GM18498 (cell line): ENCODE results near the gene CCDC197.

ENCODE experiments used
- ATAC-seq: cut with Tn5 transposase; IDR thresholded peaks from one replicate; pipeline ENCODE4 v1.9.1; 2021; ENCODE audit warnings: mild to moderate bottlenecking, moderate library complexity; ENCODE audit not compliant: unreplicated experiment

The CCDC197 gene

GRCh38 chr14:94040796-94041195 is 43.7 kb downstream of the CCDC197 start:
- no peak for ATAC-seq

DNA sequence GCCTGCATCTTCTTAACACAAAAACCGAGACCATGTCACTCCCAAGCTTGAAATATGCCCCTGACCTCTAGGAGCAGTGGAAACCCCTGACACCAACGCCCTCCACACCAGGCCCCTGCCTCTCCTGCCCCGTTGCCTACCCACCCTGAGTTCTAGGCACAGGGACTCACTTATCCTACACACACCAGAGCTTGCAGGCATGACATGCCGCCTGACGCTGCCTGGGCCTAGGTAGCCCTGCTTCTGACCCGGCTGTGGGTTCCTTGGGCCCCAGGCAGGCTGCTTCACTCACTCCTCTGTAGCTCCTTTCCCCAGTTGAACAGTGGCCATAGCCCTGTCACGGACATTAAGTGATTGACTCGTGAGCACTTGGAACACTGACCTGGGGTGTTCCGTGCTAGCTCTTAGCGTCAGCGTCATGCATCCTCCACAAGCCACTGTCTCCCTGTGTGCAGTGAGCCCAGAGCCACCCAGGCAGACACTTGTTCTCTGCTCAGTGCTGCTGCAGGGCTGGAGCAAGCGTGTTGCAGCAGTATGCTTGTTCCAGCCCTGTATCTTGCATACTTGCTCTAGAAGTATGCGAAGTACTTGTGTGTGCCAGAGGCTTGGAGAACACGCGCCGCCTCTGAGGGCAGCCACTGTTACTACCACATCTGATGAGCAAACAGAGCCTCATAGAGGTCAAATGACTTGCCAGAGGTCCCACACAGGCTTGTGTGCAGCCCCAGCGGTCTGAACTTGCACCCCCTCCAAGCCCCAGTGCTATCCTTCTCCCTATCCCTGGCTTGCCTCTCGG is 44.6 kb downstream of the CCDC197 start:
- ATAC-seq, result no peak

DNA sequence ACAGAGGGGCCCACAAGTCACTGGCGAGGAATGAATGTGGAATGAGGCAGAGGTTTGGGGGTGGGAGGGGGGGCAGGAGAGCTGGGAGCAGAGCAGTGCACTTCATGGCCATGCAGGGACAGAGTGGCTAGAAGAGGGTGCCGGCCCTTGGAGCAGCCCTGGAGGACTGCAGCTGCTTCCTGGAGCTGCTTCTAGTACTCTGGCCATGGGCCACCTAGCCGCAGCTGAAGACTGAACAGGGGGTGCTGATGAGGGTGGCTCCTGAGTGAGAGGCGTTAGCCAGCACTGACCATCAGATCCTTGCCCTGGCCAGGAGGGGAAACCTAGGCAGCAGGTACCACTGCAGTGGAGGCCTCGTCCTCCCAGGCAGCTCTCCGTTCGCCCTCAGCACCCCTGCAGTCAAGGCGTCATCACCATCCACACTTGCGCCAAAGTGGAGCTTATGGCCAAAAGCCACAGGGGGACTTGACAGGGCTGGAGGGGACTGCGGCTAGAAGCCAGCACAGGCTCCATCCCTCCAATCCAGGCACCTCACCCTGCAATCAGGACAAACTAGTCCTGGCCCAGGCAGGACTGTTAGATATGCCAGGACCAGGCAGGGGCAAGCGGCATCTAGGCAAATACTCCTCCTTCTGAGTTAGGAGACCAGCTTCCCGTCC is 45.5 kb downstream of the CCDC197 start:
- no peak for ATAC-seq

DNA sequence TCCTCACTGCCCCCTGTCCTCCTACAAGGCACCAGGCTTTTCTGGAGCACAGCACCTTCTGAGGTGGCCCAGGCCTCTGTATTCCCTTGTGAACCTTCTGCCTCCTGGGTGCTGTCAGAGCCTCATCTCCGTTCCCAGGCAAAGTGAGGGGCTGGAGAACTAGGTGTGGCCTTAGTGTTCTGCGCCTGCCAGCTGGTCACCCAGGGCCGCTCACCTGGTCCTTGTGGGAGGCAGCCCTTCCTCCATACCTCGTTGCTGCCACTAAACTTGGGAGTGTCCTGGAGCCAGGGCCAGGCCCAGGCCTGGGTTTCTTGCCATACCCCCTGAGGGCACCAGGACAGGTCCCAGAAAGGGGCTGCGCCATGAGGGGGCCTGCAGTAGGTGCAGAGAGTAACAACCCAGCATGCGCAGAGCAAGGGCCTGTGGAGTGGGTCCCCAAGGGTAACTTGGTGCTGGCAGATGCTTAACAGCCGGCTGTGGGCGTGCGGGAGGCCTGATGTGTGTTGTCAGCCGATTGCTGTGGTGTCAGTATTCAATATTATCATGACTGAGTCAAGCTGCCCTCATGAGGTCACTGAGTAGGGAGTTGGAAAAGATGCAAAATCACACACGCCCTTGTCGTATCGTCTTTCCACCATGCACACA is 46.1 kb downstream of the CCDC197 start:
- ATAC-seq, result no peak

DNA sequence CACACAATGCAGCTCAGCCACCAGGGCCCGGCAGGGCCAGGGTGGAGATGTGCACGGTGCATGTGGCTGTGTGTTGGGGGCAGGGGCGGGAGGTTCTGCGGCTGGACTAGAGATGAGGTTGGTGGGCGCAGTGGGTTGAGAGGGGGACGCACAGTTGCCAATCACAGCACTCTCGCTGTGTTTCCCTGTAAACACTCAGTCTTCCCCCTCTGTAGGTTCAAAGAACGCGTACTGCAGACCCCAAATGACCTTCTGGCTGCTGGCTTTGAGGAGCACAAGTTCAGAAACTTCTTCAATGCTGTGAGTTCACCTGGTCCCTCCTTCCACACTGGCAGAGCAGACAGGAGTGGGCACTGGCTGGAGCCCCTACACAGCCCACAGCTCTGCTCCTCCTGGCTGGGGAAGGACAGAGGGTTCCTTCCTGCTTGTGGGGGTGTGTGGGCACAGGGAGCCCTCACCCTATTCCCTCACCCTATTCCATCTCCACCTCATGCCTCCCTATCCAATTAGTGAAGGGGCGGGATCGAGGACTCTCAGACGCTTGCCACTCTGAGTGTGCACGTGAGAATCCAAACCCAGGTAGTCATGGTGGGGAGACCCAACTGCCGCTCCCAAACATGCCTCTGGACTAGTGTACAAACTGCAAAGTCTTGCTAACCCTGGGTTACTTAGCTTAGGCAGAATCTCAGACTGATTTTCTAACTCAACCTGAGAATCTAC is 46.8 kb downstream of the CCDC197 start:
- ATAC-seq, result no peak

DNA sequence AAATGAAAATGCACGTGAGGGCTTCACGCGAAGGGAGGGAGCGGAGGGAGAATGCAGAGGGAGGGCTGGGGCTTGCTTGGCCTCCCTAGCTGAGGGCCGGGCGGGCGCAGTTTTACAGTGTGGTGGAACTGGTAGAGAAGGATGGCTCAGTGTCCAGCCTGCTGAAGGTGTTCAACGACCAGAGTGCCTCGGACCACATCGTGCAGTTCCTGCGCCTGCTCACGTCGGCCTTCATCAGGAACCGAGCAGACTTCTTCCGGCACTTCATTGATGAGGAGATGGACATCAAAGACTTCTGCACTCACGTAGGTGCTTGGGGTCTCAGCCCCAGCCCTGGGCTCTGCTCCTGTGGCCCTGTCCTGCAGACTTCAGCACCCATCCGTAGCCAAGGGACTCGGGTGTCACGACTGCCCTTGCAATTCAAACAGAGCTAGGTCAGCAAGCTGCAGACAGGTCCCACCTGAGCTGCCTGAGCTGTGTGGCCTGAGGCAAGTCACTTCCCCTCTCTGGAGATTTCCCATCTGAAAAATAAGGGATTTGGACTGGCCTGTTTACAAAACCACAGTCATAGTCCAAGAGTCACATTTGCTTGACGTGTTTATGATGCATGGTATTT is 47.5 kb downstream of the CCDC197 start:
- ATAC-seq, result no peak

DNA sequence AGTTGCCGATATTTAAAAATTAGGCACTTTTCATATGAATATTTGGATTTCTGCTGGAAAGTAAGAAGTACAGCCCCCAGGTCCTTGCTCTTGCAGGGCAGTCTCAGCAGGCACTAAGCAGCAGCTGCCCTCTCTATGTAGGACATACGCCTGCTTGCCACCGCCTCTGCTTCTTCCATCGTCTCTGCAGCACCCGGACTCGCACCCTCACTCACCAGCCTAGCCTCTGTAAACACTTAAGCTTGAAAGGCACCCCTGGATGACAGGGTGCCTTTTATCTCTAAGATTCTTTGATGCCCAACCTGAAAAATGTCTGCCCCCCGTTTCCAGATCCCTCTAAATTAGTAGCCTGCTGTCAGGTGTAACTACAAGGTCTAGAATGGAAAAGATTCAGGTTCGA is 48.0 kb downstream of the CCDC197 start:
- no peak for ATAC-seq

DNA sequence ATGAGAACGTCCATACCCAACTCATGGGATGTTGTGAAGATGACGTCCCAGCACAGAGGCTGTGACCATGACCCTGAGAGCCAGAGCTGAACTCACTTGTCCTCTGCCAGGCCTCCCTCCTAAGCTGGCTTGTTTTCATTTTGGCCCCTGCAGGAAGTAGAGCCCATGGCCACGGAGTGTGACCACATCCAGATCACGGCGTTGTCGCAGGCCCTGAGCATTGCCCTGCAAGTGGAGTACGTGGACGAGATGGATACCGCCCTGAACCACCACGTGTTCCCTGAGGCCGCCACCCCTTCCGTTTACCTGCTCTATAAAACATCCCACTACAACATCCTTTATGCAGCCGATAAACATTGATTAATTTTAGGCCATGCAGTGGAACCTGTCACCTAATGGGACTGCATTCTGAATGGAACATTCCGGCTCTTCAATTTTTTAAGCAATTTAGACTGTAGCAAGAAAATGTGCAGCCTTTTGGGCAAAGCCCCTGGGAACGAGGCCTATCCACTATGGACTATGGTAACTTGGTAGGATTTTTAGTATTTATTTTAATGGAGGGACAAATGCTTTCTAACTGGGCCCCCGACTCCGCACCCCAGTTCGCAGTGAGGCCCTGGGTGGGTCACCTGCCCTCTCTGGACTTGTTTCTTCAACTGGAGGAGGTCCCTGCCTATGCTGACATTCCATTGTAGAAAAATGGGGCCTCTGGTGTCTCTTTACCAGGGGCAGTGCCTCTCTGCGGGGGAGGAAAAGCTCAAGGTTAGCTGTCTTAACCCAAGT is 48.7 kb downstream of the CCDC197 start:
- ATAC-seq, result no peak

DNA sequence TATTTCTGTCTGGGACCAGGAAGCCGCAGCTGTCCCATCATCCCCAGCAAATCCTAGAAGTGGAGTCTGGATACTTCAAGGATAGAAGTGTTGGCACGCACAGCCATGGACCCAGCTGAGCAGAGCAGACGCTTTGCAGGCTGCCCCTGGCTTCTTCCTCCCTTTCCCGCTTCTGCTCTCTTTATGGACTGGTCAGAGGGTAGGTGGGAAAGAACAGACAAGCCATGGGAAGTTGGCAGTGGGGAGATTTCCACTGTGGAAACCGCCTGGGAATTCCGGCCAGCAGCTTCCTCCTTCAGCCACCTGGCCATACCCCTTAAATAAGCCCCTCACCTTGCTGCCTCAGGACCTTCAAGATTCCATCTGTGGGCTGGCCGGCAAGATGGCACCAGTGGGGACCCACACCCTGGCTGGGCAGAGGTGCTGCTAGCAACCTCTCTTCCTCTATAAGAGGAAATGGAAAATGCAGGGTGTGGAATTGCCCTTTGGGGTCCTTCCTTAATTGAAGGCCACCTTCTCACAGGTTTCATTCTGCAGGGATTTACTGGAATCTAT is 49.7 kb downstream of the CCDC197 start:
- no peak for ATAC-seq

DNA sequence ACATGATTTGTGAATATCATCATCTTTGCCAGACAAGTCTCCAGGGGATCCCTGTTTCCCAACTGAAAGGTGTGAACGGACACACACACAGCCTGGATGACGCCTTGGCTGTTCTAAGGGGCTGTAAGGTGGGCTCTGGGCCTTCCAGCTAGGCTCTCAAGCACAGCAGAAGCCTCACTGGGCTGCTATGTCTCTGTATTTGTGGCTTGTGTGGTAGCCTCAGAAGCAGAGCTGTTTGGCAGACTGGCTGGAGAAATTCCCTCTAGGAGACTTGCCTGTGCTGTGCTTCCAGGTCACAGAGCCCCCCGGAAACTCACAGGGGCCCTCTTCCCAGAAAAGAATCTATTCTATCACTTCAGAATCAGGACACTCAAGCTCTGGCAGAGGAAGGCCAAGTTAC is 50.5 kb downstream of the CCDC197 start:
- ATAC-seq, result no peak

- ATAC-seq, result no peak
These were observed 51.9 kb downstream of the CCDC197 start for GRCh38 chr14:94048691-94049624.

DNA sequence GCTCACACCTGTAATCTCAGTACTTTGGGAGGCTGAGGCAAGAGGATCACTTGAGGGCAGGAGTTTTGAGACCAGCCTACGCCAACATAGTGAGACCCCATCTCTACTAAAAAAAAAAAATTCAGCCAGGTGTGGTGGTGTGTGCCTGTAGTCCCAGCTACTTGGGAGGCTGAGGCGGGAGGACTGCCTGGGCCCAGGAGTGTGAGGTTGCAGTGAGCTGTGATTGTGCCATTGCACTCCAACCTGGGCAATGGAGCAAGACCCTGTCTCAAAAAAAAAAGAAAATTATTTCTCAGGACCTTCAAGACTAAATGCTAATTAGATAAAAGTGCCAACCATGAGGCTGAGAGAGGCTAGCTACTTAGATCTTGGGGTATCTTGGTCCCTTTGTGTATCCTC is 52.5 kb downstream of the CCDC197 start:
- ATAC-seq, result no peak

DNA sequence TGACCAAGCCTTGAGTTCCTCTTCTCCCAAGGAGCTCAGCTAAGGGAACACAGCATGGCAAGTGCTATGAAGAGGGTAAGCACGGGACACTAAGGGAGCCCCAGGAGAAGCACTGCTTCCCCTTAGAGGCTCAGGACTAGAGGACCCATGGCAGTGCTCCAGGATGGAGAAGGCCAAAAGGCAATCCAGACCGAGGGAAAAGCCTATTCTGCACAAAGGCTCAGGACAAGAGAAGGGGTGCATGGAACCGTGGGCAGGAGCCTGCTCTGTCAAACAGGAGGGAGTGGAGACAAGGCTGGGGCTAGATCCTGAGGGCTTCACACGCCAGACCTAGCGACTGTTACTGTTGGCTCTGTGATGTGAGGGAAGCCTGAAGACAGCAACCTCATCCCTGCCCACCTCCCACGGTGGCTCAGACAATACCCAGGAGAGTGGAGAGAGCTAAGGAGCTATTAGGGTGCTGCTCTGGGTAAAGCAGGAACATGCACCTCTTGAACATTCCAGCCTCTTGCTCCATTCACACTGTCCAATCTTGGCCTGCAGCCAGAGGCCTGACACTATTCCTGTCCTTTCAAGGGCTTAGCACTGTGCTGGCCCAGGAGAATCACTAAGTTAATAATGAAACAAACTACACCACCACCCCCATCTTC is 53.3 kb downstream of the CCDC197 start:
- no peak for ATAC-seq

DNA sequence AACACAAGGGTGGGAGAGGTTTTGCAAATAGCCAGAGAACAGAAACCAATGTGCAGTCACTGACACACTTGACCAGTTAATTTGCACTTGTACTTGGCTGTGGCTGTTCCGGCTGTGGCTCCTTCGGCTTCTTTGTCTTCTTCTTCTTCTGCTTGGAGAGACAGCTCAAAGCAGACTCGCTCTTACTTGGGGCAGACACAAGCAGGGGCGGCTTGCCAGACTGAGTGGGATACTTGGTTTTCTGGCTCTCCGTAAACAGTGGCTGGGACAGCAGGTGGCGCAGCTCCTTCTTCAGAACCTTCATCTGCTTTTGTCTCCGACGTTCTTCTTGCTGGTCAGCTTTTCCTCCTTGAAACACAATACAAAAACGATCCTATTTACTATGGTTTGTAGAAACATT is 54.0 kb downstream of the CCDC197 start:
- no peak for ATAC-seq

DNA sequence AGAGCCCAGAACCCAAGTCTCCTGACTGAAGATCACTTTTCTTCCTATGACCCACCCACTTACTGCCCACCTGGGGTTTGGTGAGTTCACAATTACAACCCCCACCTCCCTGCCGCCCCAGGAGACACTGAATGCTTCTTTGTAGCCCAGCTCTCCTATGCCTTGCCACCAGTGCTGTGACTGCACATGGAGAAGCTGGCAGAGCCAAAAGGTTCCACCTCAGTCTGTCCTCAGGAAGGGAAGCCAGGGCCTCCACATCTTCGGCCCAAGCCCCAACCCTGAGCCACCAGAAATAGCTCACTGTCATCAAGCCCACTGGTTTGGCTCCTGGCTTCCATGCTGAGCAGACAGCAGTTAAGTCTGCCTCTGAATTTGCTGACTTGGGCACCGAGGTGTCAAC is 54.7 kb downstream of the CCDC197 start:
- no peak for ATAC-seq

GRCh38 chr14:94052199-94052598 is 55.1 kb downstream of the CCDC197 start:
- no peak for ATAC-seq

DNA sequence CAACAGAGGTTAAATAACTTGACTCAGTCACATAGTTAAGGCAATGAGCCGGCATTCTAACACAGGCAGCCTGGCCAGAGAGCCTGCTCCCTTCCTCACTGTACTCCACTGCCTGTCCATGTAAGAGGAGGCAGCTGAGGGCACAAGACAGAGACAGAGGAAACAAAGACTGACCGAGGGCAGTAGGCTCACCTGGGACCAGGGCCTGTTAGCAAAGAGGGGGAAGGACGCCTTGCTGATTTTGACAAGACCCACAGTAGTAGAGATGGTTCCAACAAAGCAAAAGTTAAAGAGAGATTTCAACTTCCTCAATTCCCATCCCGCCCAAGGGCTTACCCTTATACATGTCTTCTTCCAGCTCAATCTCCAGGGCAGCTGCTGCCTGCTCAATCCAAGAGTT is 55.6 kb downstream of the CCDC197 start:
- no peak for ATAC-seq

GRCh38 chr14:94054401-94054800 is 57.3 kb downstream of the CCDC197 start:
- ATAC-seq, result no peak
